Natural killer cell (primary cell): ENCODE data around the gene ZNF474. TPM values are rescaled to one million over a fixed set of nuclear protein-coding genes. Genes with fewer than 3 reads are reported as not detected.

Source experiments
- ATAC-seq, 3 donors: fragments of 150-1000 bp in 2 of 3; fragments of 200-7000 bp in 1 of 3; cut with Tn5 transposase; 1 replicate in 1 of 3; 2 replicates in 2 of 3; pipeline ENCODE4 v1.10.0; 2021; ENCODE audit warnings: mild to moderate bottlenecking in 2 of 3, moderate library complexity in 2 of 3
- DNase-seq, 2 donors: peaks; one replicate each; pipeline versions ENCODE4 v3.0.0 to v3.0.0-alpha.2; 2013 to 2021; ENCODE audit warnings: mixed read lengths in 1 of 2
- H3K27ac ChIP-seq: one replicate; pipeline ENCODE4 v1.5.1; 2013; ENCODE audit warnings: mild to moderate bottlenecking, low read length
- H3K27me3 ChIP-seq: one replicate; pipeline ENCODE4 v1.6.1; 2013; ENCODE audit warnings: low read length; ENCODE audit not compliant: control insufficient read depth, insufficient read depth
- H3K36me3 ChIP-seq: one replicate; pipeline ENCODE4 v1.6.1; 2013; ENCODE audit warnings: low read length; ENCODE audit not compliant: control insufficient read depth, insufficient read depth
- H3K4me1 ChIP-seq: one replicate; pipeline ENCODE4 v1.6.1; 2013; ENCODE audit warnings: low read length; ENCODE audit not compliant: control insufficient read depth, insufficient read depth
- H3K4me3 ChIP-seq: one replicate; pipeline ENCODE4 v1.5.1; 2013; ENCODE audit warnings: low read length
- H3K9me3 ChIP-seq: one replicate; pipeline ENCODE4 v1.6.1; 2013; ENCODE audit warnings: low read length; ENCODE audit not compliant: control insufficient read depth, insufficient read depth
- H3K27ac Mint-ChIP-seq, 2 donors: one replicate each; pipeline ENCODE4 v1.8.0; 2022; ENCODE audit warnings: mild to moderate bottlenecking in 2 of 2, mixed read lengths in 2 of 2, moderate library complexity in 1 of 2
- H3K27me3 Mint-ChIP-seq, 2 donors: one replicate each; pipeline ENCODE4 v1.8.0; 2022; ENCODE audit warnings: low read depth in 2 of 2, mixed read lengths in 2 of 2
- H3K36me3 Mint-ChIP-seq: one replicate; pipeline ENCODE4 v1.8.0; 2022; ENCODE audit warnings: mixed read lengths
- H3K4me1 Mint-ChIP-seq, 2 donors: one replicate each; pipeline ENCODE4 v1.8.0; 2022; ENCODE audit warnings: mixed read lengths in 2 of 2
- H3K4me3 Mint-ChIP-seq: one replicate; pipeline ENCODE4 v1.8.0; 2022; ENCODE audit warnings: mild to moderate bottlenecking, moderate library complexity, mixed read lengths
- H3K9me3 Mint-ChIP-seq, 2 donors: one replicate each; pipeline ENCODE4 v1.8.0; 2022; ENCODE audit warnings: mixed read lengths in 2 of 2
- WGBS: methylation state at CpG from one replicate; pipeline ENCODE4 v1.1.7; 2013; ENCODE audit warnings: missing lambda C conversion rate; ENCODE audit not compliant: insufficient coverage; 5-methylcytosine and 5-hydroxymethylcytosine counted together
- intact Hi-C: fragments of 100-400 bp; cut with micrococcal nuclease; formaldehyde crosslinking; loops from one replicate; pipeline ENCODE4 v1.14.2; 2022
- total RNA-seq, 4 donors: library from RNA; stranded (reverse); fragments of 120-200 nt in 1 of 4; gene quantifications; one replicate each; pipeline versions ENCODE4 v1.2.3 to v1.2.4, GENCODE V29; 2013 to 2022
- TF ChIP-seq, protein P1 (sequence below): fragments of 200-600 bp; IDR thresholded peaks from one replicate; pipeline ENCODE4 v1.8.0; 2022; ENCODE audit warnings: antibody characterized with exemption

The ZNF474 gene
- total RNA-seq, 3 donors from 2014 or later (not counting 1 experiment from before 2014, with no cell fraction given) = 0.21 TPM; not detected in 2

DNA sequence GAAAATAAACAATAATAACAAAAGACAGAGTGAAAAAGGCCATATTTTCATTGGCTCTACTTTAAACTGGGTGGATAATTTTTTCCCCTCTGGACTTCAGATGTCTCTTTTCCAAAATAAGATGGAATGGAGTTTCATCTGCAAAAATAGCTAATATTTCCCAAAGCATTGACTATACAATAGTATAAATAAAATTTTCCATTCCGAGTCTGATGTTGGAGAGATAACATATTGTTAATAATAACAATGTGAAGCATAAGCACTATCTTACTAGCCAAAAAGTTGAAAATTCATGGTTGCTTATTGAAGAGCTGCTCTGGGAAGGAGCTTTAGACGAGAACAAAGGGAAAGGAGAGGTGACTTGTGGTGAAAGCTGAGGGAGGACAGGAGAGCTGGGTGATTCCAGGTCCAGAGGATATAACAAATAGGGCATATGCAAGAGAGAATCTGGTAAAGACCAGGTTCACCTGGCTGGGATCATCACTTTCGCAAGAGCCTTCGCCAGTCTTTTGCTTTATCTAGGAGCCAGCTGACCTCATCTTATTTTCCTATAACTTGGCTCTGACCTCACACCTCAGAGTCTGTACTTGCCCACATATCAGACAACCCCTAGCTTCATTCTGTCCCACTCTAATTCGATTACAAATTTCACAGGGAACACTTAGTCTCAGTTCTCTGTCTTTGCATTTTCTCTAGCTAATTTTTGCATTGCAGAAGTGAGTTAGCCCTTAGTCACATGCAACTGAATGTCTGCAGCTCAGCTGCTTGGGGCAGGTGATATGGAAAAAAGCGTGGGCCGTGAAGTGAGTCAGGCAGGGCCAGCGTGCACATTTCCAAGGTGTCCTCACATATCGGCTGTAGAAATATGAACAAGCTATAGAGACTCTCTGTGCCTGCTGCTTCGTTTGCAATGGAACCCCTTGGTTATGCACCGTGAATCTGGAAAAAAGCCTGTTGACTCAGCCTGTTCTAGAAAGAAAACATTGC is 7.6 kb upstream of the ZNF474 start:
- H3K4me1 Mint-ChIP-seq = no peaks in the 10 kb centered on the region
- no peaks in the 10 kb centered on the region for H3K27me3 Mint-ChIP-seq
- TF ChIP-seq, protein P1, sequence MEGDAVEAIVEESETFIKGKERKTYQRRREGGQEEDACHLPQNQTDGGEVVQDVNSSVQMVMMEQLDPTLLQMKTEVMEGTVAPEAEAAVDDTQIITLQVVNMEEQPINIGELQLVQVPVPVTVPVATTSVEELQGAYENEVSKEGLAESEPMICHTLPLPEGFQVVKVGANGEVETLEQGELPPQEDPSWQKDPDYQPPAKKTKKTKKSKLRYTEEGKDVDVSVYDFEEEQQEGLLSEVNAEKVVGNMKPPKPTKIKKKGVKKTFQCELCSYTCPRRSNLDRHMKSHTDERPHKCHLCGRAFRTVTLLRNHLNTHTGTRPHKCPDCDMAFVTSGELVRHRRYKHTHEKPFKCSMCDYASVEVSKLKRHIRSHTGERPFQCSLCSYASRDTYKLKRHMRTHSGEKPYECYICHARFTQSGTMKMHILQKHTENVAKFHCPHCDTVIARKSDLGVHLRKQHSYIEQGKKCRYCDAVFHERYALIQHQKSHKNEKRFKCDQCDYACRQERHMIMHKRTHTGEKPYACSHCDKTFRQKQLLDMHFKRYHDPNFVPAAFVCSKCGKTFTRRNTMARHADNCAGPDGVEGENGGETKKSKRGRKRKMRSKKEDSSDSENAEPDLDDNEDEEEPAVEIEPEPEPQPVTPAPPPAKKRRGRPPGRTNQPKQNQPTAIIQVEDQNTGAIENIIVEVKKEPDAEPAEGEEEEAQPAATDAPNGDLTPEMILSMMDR = no peak
- no peaks in the 10 kb centered on the region for H3K36me3 Mint-ChIP-seq
- no peak overlapping the region for H3K27ac Mint-ChIP-seq
- ATAC-seq (no peak), DNase-seq (no peak)
- Histone ChIP-seq H3K27ac (no peak overlapping the region), H3K4me3 (no peak overlapping the region), H3K36me3 (no peaks in the 10 kb centered on the region), H3K4me1 (no peaks in the 10 kb centered on the region), H3K9me3 (no peaks in the 10 kb centered on the region), H3K27me3 (no peaks in the 10 kb centered on the region)
- intact Hi-C loops = no loop called here
- H3K9me3 Mint-ChIP-seq = peaks cover 0 to 7% of the 10 kb centered on the region in 2 donors
- H3K4me3 Mint-ChIP-seq = no peak overlapping the region
- 86% methylated on average over 10 of the region's 11 CpGs for WGBS

DNA sequence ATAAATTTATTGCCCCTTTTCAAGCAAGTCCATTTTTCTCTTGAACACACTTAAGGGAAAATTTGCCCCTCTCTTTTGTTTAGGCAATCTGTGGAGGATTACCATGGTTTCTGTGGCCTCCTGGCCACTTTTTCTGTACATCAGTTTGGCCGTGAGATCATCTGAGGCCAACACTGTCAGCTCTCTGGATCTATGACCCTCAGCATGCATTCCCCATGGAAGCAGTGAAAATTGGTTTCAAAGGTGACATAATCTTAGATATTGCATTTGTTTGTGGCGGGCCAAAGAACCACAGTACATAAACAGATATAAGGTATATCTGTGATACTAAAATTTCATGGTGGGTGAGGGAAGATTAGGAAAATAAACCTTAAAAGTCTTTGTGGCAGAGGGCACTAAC is 4.6 kb upstream of the ZNF474 start:
- TF ChIP-seq, protein P1 = no peak
- Histone ChIP-seq H3K27me3 (no peaks in the 10 kb centered on the region), H3K27ac (no peak overlapping the region), H3K4me3 (no peak overlapping the region), H3K36me3 (no peaks in the 10 kb centered on the region), H3K4me1 (no peaks in the 10 kb centered on the region), H3K9me3 (no peaks in the 10 kb centered on the region)
- intact Hi-C loops = no loop called here
- Mint-ChIP-seq H3K27me3 (no peaks in the 10 kb centered on the region), H3K4me3 (no peak overlapping the region), H3K36me3 (no peaks in the 10 kb centered on the region), H3K4me1 (no peaks in the 10 kb centered on the region), H3K9me3 (peaks cover 0 to 4% of the 10 kb centered on the region in 2 donors), H3K27ac (no peak overlapping the region)
- 62% methylated on average over 1 of the region's 2 CpGs for WGBS
- no peak for ATAC-seq
- DNase-seq = no peak

DNA sequence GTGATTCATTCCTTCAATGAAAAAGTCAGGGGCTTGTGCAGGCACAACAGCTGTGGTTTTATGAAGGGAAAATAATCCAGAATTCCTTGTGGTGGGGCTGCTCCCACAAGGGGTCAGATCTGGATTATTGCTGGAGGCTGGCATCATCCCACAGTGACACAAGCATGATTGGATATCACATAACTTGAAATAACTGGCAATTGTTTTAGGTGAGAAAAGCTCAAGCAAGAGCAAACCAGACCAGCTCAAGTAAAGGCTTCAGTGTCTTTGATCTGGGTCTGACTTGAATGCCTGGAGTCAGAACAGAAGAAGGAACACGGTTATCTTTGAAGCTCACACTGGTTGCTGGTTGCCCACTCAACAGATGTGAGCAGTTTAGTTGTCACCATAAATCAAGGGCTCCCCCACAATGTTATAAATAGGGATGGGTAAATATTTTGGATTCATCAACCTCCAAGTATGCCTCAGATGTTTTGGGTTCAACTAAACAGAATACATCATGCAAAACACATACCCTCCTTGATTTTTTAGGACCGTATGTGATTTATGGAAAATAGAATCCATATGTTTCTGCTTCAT is 3.1 kb upstream of the ZNF474 start:
- H3K4me3 ChIP-seq = no peak overlapping the region
- ATAC-seq (no peak), DNase-seq (no peak)
- 8% methylated on average over 1 of the region's 2 CpGs for WGBS
- intact Hi-C loops = no loop called here
- Mint-ChIP-seq H3K4me3 (no peak overlapping the region), H3K36me3 (no peaks in the 10 kb centered on the region), H3K27ac (no peak overlapping the region), H3K9me3 (peaks cover 0 to 6% of the 10 kb centered on the region in 2 donors), H3K4me1 (no peaks in the 10 kb centered on the region), H3K27me3 (no peaks in the 10 kb centered on the region)
- no peaks in the 10 kb centered on the region for H3K27me3 ChIP-seq
- no peaks in the 10 kb centered on the region for H3K4me1 ChIP-seq
- no peaks in the 10 kb centered on the region for H3K9me3 ChIP-seq
- no peaks in the 10 kb centered on the region for H3K36me3 ChIP-seq
- no peak overlapping the region for H3K27ac ChIP-seq
- TF ChIP-seq, protein P1 = no peak
